Mucosa of stomach (tissue), 1 donor: ENCODE data around the gene PITPNC1.
A peak's percentile ranks its signal among the peaks of the same experiment; 100 is the strongest.
"Not testable (repeated sequence)": the region's sequence is repeated elsewhere in the genome, so short reads cannot be mapped to it uniquely, and the experiment has no call there.

Experiments
- H3K27me3 ChIP-seq: one replicate; pipeline ENCODE4 v1.7.0; 2013; ENCODE audit warnings: mild to moderate bottlenecking, low read length; ENCODE audit not compliant: control insufficient read depth, insufficient read depth
- H3K36me3 ChIP-seq: one replicate; pipeline ENCODE4 v1.7.0; 2013; ENCODE audit warnings: low read length; ENCODE audit not compliant: control insufficient read depth, insufficient read depth
- H3K4me1 ChIP-seq: one replicate; pipeline ENCODE4 v1.7.0; 2013; ENCODE audit warnings: mild to moderate bottlenecking, low read length; ENCODE audit not compliant: control insufficient read depth, insufficient read depth
- H3K4me3 ChIP-seq: one replicate; pipeline ENCODE4 v1.7.0; 2013; ENCODE audit warnings: low read length
- H3K9ac ChIP-seq: one replicate; pipeline ENCODE4 v1.7.0; 2013; ENCODE audit warnings: mild to moderate bottlenecking, low read length, moderate library complexity
- H3K9me3 ChIP-seq: one replicate; pipeline ENCODE4 v1.7.0; 2013; ENCODE audit warnings: mild to moderate bottlenecking, low read length, moderate library complexity; ENCODE audit not compliant: control insufficient read depth
- donor health status: Pancreatic carcinoma.

Gene PITPNC1

GRCh38 chr17:67702861-67703260 lies 325.8 kb downstream of the PITPNC1 start:
- H3K4me1 ChIP-seq, H3K9ac ChIP-seq, H3K4me3 ChIP-seq, H3K36me3 ChIP-seq, H3K9me3 ChIP-seq, H3K27me3 ChIP-seq: not testable (repeated sequence)

DNA sequence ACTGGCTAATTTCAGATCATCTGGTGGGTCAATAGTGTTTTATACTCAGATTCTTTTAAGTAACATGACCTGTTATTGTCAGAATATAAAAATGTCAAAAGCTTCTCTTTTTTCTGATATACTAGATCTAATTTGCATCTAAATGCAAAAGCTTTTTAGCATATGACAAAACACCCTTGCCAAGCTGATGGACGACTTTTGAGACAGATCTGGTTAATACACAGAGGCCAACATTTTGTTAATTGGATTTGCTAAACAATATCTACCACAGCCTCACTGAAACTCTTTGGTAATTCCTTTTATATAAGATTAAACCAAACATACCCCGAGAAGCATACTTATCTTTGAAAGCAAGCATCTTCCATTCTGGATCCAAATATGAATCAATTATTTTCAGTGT lies 330.4 kb downstream of the PITPNC1 start:
- no peaks in the 10 kb centered on the region for H3K9me3 ChIP-seq
- no peaks in the 10 kb centered on the region for H3K36me3 ChIP-seq

GRCh38 chr17:67708378-67708777 lies 331.3 kb downstream of the PITPNC1 start:
- H3K9ac ChIP-seq = no peak overlapping the region

More for the DNA sequence above, 330.4 kb downstream of the PITPNC1 start:
- H3K4me1 ChIP-seq = no peaks in the 10 kb centered on the region
- no peaks in the 10 kb centered on the region for H3K27me3 ChIP-seq
- no peak overlapping the region for H3K9ac ChIP-seq
- H3K4me3 ChIP-seq = no peak overlapping the region

DNA sequence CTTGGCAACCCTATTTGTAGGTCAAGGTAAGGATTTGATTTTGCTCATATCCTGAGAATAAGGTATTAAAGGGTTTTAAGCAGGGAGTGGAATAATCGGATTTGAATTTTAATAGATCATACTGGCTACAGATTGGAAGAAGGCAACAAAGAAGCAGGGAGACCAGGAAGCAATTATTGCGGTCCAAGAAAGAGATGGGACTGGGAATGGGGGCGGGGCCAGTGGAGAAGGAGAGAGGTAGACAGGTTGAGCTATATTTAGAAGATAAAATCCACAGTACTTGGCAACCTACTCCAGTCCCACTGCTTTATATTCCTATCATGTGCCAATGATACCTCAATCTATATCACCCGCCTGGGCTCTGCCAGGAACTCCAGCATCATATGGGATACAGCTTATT lies 334.8 kb downstream of the PITPNC1 start:
- Histone ChIP-seq H3K4me3 (no peak overlapping the region), H3K36me3 (no peaks in the 10 kb centered on the region), H3K4me1 (peaks cover 3% of the 10 kb centered on the region), H3K9ac (no peak overlapping the region), H3K27me3 (no peaks in the 10 kb centered on the region), H3K9me3 (no peaks in the 10 kb centered on the region)

More at GRCh38 chr17:67708378-67708777, 331.3 kb downstream of the PITPNC1 start:
- Histone ChIP-seq H3K9me3 (no peaks in the 10 kb centered on the region), H3K4me1 (no peaks in the 10 kb centered on the region), H3K4me3 (no peak overlapping the region), H3K36me3 (no peaks in the 10 kb centered on the region), H3K27me3 (no peaks in the 10 kb centered on the region)

DNA sequence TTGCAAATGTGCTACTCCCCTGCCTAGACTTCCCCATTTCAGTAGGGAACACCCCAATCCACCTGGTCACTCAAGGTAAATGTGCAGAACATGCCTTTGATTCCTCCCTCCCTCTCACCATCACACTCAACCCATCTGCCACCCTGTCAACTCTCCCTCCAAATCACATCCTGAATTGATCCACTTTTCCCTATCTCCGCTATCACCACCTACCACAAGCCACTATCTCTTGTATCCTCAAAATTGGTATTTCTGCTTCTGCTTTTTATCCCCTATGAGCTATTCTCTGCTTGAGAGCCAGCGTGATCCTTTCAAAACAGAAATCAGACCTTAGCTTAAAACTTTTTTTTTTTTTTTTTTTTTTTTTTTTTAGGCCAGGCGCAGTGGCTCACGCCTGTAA lies 335.3 kb downstream of the PITPNC1 start:
- H3K9ac ChIP-seq = no peak overlapping the region
- no peaks in the 10 kb centered on the region for H3K36me3 ChIP-seq
- no peaks in the 10 kb centered on the region for H3K9me3 ChIP-seq
- H3K4me3 ChIP-seq = no peak overlapping the region
- H3K27me3 ChIP-seq = no peaks in the 10 kb centered on the region
- H3K4me1 ChIP-seq = peaks cover 6% of the 10 kb centered on the region

DNA sequence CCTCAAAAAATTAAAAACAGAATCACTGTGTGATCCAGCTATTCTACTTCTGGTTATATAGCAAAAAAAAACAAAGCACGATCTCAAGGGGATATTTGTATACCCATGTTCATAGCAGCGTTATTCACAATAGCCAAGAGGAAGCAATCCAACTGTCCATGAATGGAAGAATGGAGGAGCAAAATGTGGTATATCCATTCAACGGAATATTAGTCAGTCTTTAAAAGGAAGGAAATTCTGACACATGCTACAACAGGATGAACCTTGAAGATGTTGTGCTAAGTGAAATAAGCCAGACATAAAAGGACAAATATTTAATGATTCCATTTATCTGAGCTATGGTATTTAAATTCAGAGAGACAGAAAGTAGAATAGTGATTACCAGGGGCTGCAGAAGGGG lies 336.1 kb downstream of the PITPNC1 start:
- Histone ChIP-seq H3K27me3 (no peaks in the 10 kb centered on the region), H3K9me3 (no peaks in the 10 kb centered on the region), H3K9ac (no peak overlapping the region), H3K4me3 (no peak overlapping the region), H3K4me1 (peaks cover 6% of the 10 kb centered on the region), H3K36me3 (no peaks in the 10 kb centered on the region)

DNA sequence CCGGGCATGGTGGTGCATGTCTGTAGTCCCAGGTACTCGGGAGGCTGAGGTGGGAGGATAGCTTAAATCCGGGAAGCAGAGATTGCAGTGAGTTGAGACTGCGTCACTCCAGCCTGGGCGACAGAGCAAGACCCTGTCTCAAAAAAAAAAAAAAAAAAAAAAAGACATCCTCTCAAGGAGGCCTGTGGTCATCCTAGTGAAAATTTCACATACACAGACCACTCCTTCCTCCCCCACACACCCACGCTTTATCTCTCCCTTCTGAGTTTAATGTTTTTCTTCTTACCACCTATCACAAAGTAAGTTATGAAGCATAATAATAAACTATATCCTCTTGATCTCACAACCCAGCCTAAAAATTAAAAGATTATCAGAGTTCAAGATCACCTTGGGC lies 339.3 kb downstream of the PITPNC1 start:
- Histone ChIP-seq H3K36me3 (no peaks in the 10 kb centered on the region), H3K4me3 (no peak overlapping the region), H3K9me3 (no peaks in the 10 kb centered on the region), H3K9ac (no peak overlapping the region), H3K27me3 (no peaks in the 10 kb centered on the region), H3K4me1 (peaks cover 17% of the 10 kb centered on the region)

DNA sequence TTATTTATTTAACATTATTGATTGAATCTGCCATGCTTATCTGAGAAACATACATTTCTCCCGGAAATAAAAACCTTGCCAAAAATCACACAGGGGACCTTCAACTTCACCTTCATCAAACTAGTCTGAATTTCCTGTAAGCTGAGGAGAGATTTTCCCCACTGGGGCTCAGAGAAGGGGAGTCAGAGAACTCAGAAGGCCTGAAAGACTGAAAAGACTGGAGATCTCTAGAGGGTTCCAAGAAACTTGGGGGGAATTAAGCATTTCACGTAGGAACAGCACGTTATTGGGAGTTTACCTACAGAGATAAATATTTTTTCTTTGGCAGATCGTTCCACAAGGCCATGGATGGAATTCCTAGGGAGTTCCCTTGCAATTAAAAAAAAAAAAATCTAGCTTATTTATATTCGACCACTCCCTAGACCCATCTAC lies 340.1 kb downstream of the PITPNC1 start:
- no peaks in the 10 kb centered on the region for H3K9me3 ChIP-seq
- peak overlapping the region; percentile 68 for H3K4me3 ChIP-seq
- H3K4me1 ChIP-seq = peaks cover 17% of the 10 kb centered on the region
- H3K36me3 ChIP-seq = peaks cover 4% of the 10 kb centered on the region
- H3K27me3 ChIP-seq = no peaks in the 10 kb centered on the region
- H3K9ac ChIP-seq = peak overlapping the region; percentile 83

- H3K9me3 ChIP-seq = no peaks in the 10 kb centered on the region
- peak within 1 kb of the TSS; percentile 85 for H3K9ac ChIP-seq
- no peaks in the 10 kb centered on the region for H3K27me3 ChIP-seq
- peaks cover 4% of the 10 kb centered on the region for H3K36me3 ChIP-seq
- peak within 1 kb of the TSS; percentile 68 for H3K4me3 ChIP-seq
- H3K4me1 ChIP-seq = peaks cover 17% of the 10 kb centered on the region
Observed at GRCh38 chr17:67717624-67718324, 340.7 kb downstream of the PITPNC1 start, which contains the start of gene NOL11. Gene NOL11 (plus strand): TSS chr17:67717936. CDS start chr17:67717948, 12 bp downstream.

DNA sequence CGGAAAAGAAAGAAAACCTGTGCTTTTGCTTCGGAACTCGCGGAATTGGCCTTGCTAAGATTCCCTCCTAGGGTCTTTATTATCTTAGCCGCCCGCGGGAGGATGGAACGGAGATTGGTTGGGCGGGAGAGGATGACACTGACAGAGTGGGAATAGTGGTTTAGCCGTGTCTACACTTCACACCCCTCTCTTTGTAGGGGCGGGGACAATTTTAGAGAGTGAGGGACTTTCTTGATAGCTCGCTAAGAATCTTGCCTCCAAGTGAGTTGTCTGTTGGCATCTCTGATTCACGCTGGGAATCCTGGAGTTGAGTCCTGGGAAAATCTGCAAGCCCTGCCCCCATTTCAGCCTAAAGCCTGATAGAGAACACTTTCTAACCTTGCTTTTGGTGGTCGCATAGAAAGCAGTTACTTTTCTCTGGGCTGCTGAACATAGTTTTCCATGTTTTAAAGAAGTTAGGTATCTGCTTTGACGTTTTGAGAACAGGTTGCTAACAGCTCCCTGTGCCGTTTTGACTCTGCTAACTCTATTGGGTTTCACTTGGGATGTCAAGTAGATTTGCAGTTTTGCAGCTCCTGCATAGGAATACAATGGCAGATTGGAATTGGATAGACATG lies 341.4 kb downstream of the PITPNC1 start:
- Histone ChIP-seq H3K4me3 (peak overlapping the region; percentile 65), H3K27me3 (no peaks in the 10 kb centered on the region), H3K9ac (peak overlapping the region; percentile 85), H3K9me3 (no peaks in the 10 kb centered on the region), H3K4me1 (peaks cover 17% of the 10 kb centered on the region), H3K36me3 (peaks cover 4% of the 10 kb centered on the region)

DNA sequence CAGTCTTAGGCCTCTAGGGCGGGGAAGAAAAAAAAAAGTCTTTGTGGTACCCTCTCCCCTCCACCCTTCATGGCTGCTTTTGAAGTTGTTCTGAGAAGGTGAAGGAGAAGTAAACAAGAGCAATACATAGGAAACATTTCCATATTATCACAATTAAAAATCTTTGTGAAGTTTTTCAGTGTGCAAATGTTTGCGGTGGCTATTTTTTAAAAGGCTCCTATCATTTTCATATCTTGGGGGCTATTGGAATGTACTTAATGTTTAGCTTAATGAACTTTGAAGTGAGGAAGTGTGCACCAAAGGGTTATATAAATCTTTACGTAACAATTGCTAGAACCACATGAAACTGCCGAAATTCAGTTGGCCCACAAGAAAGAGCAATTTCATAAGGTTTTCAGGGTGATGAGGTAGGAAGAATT lies 348.3 kb downstream of the PITPNC1 start:
- peaks cover 11% of the 10 kb centered on the region for H3K36me3 ChIP-seq

DNA sequence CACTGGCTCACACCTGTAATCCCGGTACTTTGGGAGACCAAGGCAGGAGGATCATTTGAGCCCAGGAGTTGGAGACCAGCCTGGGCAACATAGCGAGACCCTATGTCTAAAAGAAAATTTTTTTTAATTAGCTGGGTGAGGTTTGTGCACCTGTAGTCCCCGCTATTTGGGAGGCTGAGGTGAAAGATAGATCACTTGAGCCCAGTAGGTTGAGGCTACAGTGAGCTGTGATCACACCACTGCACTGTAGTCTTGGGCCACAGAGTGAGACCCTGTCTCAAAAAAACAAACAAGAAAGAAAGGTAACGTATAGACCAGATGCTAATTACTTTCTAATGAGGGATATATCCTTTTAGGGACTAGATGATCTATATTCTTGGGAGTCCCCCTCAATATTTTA lies 348.7 kb downstream of the PITPNC1 start:
- Histone ChIP-seq H3K27me3 (no peaks in the 10 kb centered on the region), H3K9me3 (no peaks in the 10 kb centered on the region), H3K9ac (no peak overlapping the region), H3K36me3 (peaks cover 11% of the 10 kb centered on the region), H3K4me1 (no peaks in the 10 kb centered on the region), H3K4me3 (no peak overlapping the region)

More for the DNA sequence above, 348.3 kb downstream of the PITPNC1 start:
- Histone ChIP-seq H3K27me3 (no peaks in the 10 kb centered on the region), H3K4me1 (no peaks in the 10 kb centered on the region), H3K9ac (no peak overlapping the region), H3K4me3 (no peak overlapping the region), H3K9me3 (no peaks in the 10 kb centered on the region)
